Suprapubic skin (tissue), 4 donors: Measurements from ENCODE around the gene LUC7L.

ENCODE experiments used
- CTCF ChIP-seq, 2 donors: fragments of 200-600 bp in 1 of 2; fragments of 450-650 bp in 1 of 2; sonication (generic) in 1 of 2; IDR thresholded peaks; one replicate each; pipeline ENCODE4 v1.5.1; 2016 to 2019; ENCODE audit warnings: antibody characterized with exemption in 2 of 2, mild to moderate bottlenecking in 1 of 2, moderate library complexity in 1 of 2
- POLR2A ChIP-seq, 2 donors: fragments of 450-650 bp; IDR thresholded peaks; one replicate each; pipeline ENCODE4 v1.6.1; 2017; ENCODE audit warnings: antibody characterized with exemption in 2 of 2, mild to moderate bottlenecking in 2 of 2, moderate library complexity in 2 of 2
- POLR2AphosphoS5 ChIP-seq, 3 donors: sonication (generic); formaldehyde crosslinking; IDR thresholded peaks; one replicate each; pipeline ENCODE4 v1.6.1; 2017; ENCODE audit warnings: antibody characterized with exemption in 3 of 3

- TF ChIP-seq POLR2A (IDR thresholded peaks at IDR 0.05) (no peak), CTCF (IDR thresholded peaks at IDR 0.05) (no peak), POLR2AphosphoS5 (IDR thresholded peaks at IDR 0.05) (no peak)
Measured at GRCh38 chr16:185691-186090, 43.6 kb downstream of the LUC7L start.
